HG03095 (cell line): ENCODE data around the gene EXOC4.

Source experiments
- ATAC-seq: cut with Tn5 transposase; IDR thresholded peaks from one replicate; pipeline ENCODE4 v1.9.1; 2021; ENCODE audit warnings: moderate library complexity; ENCODE audit not compliant: unreplicated experiment

Gene EXOC4

DNA sequence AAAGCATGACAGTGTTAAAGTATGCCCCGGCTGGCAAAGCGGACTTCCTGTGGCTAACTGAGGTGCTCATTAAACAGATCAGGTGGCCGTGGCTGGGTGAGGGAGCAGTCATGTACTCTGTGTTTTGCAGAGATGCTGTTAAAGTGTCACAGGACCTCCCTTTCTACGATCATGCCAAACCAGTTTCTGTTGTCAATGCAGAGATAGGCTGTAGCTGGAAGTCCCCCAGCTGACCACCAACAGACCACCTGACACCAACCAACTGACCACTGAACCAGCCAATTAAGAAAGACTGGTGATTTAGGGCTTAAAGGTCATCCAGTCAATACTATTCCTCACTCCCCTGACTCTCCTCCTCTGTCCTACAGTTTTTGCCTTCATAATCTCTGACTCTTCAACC is 443.2 kb downstream of the EXOC4 start:
- no peak for ATAC-seq

DNA sequence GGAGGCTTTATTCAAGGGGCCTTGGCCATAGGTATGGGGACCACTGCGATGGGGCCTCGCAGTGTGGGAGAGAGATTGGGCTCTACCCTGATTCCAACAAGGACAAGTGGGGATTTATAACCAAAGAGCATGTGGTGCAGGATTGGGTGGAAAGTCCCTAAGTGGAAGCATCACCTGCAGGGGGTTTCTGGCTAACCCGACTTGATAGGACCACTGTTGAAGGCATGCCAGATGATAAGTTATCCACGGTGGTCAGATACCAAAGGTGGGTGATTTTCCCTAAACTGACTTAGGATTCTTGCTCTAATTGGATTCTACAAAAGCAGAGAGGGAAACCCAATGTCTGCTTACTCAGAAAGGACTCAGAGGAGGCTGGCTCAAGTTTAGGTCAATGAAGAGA is 444.7 kb downstream of the EXOC4 start:
- no peak for ATAC-seq

DNA sequence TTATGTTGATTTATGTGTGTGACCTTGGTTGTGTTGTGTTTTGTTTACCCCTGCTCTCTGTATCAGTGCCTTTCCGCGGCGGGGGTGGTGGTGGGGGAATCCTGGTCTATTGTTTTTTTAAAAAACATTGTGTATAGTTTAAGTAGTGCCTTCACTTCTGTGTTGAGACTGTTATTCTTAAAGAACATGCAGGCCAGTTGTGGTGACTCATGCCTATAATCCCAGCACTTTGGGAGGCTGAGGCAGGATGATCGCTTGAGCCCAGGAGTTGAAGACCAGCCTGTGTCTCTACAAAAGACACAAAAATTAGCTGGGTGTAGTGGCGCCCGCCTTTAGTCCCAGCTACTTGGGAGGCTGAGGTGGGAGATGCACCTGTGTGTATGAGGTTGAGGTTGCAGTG is 445.2 kb downstream of the EXOC4 start:
- ATAC-seq, result no peak

DNA sequence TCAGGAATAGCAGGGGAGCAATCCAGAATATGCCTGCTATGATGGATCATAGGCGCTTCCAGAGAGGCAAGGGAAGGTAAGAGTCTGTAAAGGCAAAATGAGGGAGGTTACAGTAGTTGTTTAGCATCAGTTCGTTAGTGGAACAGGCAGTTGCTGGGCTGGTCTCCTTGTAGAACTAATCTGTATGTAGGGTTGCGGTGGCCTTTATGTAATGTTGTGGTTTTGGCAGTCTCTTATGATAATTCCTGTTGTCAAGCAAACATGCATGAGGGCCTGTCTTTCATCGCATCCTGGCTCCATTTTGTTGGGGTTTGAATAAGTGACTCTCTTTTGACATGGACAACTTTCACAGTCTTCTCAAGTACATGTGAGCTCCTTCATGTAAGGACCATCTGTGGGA is 446.5 kb downstream of the EXOC4 start:
- no peak for ATAC-seq

DNA sequence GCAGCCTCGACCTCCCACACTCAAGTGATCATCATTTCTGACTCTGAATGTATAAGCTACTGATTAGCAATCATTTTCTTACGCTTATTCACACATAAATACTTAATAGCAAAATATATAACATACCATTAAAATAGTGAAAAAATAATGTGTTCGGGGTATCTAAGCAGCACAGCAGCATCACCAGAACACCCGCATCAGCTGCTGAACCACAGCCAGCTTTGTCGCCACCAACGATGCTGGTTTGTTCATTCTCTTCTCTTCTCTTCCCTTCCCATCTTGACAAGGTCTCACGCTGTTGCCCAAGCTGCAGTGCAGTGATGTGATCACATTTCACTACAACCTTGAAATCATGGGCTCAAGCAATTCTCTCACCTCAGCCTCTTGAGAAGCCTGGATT is 449.2 kb downstream of the EXOC4 start:
- no peak for ATAC-seq

DNA sequence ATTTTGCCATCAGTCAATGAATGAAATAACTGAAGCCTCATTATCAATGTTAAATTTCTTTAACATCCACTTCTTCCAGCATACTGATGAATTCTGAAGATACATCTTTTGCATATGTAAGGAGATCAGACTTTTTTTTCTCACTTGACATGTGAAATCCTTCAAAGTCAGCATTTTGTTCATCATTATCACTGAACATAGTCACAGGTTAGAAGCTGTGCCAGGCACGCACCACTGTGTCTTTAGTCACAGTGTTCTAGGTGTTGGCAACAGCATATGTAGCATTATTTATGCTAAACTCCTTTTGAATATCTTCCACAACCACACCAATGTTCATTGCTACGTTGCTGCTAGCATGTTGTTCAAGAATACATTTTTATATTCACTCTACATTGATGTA is 450.1 kb downstream of the EXOC4 start:
- ATAC-seq, result no peak

DNA sequence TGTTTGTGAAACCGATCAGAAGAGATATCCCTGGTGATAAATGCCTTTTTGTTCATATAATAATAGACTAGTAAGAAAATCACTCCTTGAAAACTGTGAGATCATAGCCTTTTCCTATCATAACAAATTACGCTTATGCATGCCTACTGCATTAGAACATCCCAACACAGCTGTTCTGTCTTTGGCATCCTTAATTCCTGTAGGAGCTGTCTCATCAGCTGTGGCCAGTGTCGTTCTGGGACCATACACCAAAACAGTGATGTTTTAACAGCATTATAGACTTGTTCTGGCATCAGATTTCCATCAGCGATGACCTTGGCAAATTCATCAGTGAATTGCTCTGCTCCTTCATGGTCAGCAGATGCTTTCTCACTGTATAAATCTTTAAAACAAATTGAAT is 450.7 kb downstream of the EXOC4 start:
- no peak for ATAC-seq

DNA sequence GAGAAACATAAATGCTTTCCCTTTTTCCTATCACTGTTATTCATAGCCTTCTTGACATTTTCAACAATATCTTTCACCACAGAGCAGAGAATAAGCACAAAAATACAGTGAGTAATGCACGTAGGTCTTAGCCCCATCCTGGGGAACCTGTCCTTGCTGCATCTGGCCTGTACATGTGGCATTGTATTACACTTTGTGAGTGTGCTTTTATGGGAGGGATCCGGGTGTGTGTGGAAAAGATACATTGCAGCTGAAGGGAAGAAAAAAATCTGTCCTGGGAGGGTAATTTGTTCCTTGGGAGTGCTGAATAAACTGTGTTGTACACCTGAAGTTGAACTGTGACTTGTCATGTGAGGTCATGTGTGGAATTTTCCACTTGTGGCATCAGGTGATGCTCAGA is 451.6 kb downstream of the EXOC4 start:
- ATAC-seq, result no peak

DNA sequence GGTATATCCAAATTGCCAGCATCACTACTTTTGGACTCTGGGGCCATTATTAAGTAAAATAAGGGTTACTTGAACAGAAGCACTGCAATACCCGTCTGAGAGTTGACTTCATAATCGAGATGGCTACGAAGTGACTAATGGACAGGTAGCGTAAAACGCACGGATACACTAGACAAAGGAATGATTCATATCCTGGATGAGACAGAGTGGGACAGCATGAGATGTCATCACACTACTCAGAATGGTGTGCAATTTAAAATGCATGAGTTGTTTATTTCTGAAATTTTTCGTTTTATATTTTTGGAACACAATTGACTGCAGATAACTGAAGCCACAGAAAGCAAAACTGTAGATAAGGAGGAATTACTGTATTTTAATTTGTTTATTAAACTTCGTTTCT is 452.7 kb downstream of the EXOC4 start:
- ATAC-seq, result no peak

DNA sequence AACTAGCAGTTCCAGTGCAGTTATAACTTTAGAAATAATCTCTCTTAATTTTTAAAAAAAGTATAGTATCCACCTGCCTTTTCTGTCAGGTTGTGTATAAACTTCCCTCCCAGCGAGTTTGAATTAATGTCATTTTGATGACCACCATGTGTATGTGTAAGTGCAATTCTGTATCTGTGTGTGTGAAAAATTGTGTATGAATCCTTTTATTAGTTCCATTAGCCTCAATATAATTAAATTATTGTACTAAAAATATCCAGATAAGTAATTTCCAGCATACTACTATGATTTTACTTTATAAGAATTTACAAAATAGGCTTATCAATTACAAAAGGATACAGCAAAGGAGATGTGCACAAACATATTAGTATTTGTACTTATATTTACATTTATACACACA is 453.1 kb downstream of the EXOC4 start:
- ATAC-seq, result no peak

DNA sequence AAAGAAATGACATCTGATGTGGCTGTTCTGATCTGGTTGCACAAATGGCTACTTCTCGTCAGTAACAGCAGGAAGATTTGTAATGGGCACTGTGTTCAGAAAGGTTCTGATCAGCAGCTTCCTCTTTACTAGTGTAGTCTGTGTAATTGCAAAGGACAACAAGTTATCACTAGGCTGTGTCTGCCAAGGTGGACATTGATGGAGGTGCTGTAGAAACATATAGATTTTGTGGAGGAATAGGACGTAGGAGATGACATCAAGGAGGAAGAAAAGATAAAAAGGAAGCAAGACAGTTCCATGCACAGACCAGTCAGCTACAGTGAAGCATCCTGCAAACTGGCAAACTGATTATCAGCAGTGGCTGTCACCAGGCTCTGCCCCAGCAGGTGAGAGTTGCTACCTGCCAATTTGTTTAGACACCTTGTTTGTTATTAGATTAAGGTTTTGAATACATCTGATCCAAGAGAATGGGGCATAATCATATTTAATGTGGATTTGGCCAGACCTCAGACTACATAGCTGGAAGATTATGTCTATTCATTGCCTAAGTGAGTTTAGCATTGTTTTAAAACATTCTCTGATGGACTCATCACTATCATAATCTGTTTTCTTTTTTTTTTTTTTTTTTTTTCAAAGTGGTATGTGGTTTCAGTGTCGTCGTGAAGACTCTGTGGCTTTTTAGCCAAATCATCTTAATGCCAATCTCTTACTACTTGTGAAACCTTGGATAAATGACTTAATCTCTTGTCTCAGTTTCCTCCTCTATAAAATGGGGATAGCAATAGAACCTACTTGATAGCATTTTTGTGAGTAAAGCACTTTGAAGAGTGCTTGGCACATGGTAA is 456.4 kb downstream of the EXOC4 start:
- ATAC-seq, result no peak

DNA sequence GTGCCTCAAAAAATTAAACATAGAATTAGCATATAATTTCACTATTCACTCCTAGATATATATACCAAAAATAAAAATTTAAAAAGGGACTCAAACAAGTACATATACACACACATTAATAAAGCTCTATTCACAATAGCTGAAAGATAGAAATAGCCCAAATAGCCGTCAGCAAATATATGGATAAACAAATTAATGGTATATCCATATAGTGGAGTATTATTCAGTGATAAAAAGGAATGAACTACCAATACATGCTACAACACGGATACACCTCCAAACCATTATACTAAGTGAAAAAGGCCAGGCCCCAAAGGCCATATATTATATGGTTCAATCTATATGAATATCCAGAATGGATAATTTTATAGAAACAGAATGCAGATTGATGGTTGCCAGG is 459.7 kb downstream of the EXOC4 start:
- no peak for ATAC-seq

DNA sequence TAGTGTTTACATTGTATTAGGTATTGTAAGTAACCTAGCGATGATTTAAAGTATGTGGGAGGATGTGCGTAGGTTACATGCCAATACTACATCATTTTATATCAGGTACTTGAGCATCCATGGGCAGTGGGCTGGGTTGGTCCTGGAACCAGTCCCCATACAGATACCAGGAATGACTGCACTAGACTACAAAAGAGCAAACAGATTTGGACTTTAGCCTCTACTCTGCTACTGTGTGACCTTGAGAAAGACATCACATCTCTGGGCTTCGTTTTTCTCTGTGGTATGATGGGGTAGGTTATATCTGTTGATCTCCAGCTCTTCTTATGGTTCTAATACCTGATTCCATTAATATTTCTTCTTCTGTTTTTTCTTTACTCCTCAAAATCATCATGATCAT is 461.8 kb downstream of the EXOC4 start:
- ATAC-seq, result no peak

DNA sequence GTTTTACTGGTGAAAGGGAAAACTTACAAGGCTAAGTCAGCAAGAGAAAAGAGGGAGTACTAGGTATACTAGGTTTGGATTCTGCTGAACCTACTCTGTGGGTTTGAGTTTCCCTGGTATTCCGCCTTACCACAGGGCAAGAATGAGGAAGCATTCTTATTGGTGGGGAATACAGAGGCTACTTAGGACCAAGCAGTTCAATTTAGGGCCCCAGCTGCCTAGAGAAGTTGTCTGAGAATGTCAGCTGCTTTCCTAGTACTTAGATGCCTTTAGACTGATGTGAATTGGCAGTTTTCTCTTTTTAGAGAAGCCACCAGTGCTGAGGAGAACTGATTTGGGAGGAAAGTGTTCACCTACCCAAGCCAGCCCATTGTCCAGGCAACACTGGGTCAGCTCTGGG is 465.3 kb downstream of the EXOC4 start:
- no peak for ATAC-seq

DNA sequence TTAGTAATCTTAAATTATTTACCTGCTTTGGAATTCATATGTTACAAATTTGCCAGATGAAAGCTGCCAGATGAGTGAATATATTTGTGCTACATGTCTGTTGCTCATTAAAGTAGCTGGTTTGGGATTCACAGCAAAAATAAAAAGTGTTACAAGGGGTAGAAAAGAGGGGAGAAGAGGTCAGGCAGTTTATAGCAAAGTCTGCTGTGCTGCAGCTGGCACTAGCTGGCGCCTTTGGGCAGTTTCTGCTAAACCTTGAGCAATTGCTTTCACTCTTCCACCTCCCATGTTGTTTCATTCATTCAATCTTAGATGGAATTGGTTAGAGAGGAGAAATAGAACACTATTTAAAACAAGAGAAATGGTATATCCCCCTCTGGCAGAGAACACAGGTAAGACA is 470.2 kb downstream of the EXOC4 start:
- ATAC-seq, result no peak

DNA sequence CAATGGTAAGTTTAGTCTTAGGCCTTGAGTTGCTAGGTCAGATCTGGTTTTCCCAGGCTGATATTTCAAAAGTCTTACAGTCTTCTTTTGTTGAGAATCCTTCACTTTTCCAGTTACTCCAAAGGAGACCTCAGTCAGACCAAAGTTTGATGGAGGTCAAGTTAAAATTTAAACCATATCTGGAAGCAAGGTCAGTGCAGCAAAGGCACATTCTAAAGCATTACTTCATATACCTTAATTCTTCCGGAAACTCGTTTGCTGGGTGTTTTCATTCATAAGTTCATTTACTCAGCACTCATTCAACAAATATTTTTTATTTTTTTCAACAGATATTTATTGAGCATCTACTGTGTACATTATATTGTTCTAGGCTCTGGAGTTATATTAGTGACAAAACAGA is 471.3 kb downstream of the EXOC4 start:
- ATAC-seq, result no peak

DNA sequence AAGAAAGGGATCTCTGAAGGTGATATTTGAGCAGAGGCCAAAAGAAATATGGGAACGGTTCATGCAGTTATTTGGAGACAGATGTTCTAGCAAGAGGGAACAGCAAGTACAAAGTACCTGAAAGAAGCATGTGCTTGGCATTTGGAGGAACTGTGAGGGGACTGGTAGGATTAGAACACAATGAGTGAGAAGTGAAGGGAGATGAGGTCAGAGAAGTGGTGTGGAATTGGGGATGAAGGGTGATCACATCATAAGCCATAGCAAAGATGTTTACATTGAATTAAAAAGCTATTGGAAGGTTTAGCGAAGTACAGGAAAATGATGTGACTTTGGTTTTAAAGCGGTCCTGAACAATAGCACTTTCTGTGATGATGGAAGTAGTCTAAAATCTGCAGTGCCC is 471.8 kb downstream of the EXOC4 start:
- no peak for ATAC-seq

DNA sequence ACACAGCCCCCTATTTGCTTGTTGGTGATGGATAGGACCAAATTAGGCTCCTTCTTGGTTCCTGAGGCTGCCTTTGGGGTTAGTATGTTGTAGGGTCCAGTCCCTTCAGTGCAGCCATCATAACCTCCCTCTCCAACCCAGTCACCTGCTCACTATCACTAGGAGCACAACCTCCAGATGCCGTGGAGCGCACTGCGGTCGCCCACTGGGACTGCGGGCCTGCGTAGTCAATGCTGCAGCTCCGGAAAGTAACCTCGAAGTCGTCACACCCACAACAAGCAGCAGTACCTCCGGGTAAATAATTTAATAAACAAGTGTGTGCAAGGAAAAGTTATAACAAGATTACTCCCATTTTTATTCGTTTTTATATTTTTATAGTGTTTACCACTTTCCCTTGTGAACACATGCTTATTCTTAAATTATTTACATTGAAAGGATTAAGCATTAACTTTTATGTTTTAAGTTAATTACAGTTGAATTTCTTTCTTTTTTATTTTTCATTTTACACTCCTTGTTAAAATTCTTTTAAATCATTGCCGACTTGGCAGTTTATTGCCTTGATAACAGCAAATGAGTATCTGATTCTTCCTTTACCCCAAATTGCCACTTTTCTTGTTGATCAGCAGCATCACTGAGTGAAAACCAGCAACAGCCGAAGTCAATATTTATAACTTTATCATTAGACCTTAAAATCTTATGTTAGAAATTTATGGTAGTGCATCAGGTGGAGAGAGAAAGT is 474.8 kb downstream of the EXOC4 start:
- ATAC-seq, result no peak

DNA sequence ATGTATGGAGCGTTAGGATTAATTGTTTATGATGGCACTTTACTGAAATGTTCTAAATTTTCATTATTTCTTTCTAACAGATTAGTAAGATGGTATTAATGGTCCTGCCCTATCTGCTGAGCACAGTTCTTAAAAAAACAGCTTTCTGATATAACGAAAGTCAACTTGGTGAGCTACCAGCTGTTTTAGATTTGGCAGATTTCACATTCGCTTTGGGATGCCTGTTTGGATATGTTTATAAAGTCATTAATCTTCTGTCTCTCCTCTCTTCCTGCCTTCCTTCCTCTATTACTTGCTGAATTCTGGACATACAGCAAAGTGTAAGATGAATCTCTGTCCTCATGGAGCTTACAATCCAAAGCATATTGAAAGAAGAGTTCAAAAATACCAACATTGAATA is 477.5 kb downstream of the EXOC4 start:
- no peak for ATAC-seq

DNA sequence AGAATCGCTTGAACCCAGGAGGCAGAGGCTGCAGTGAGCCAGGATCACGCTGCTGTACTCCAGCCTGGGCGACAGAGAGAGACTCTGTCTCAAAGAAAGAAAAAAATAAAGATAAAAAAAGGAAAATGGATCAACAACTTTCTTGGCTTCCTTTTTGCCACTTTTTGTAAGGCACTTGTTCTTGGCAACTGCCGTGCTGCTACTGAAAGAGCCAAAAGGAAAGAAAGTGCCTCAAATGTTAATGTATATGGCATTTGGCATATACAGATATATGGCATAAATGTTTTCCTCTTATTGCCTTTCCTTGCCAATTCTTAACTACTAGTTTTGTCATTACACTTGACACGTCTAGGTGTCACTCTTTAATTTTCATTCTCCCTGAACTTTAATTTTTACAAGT is 480.5 kb downstream of the EXOC4 start:
- no peak for ATAC-seq

DNA sequence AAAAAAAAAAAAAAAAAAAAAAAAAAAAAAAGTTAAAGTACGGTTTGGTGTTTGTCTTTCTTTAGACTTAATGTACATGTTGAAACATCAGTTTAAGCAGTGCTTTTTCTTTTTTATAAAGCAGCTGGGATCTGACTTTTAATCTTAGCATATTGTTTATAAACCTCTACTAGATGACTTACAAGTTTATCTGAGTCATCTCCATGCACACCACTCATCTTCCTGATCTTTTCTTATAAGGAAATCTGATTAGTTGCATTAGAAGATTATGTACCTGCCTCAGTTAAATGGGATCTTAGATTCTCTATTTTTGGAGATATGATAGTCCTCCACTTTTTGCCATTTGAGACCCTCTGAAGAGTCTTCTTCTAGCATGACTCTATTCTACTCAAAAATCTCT is 482.3 kb downstream of the EXOC4 start:
- ATAC-seq, result no peak

DNA sequence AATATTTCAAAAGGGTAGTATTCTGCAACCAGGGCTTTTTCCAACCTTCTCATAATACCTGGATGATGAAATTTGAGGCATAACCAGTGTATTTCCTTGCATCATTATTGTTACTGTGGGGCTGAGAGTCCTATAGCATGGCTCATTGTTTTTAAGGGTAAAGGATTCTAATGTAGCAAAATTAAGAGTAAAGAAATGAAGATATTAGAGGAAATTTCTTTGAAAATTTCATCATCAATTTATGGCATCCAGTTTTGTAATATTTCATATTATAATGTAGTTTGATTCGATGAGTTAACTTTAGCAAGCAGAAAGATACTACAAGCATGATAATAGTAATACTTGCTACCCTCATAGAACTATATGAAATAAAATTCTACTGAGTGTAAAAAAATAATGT is 486.9 kb downstream of the EXOC4 start:
- no peak for ATAC-seq

DNA sequence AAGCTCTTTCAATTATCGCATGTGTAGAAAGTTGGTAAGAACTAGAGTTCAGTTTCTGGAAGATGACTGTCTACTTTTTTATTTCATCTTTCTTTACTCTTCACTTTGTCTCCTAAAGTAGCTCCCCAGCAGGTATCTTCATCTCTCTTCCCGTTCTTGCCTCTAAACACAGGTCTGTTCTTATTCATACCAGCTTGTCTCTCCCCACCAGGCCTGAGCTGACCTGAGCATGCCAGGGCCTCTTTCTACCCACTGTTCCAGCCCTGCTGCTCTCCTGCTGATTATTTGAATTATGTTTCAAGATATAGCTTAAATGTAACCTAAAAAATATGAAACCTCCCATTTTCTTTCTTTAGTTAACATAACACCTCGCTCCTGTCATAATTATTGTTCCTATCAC is 488.2 kb downstream of the EXOC4 start:
- no peak for ATAC-seq
